Measurements from ENCODE around the gene DUSP19.

Gene DUSP19

DNA sequence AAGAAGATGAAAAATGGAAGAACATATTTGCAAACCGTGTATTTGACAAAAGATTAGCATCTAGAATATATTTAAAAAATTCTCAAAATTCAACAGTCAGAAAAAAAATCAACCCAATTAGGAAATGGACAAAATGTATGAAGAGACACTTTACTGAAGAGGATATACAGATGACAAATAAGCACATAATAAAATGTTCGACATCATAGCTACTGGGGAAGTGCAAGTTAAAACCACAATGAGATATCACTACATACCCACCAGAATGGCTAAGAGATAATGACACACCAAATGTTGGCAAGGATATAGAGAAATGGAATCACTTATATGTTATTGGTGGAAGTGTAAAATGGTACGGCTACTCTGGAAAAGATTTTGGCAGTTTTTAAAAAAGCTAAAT is 34.0 kb downstream of the DUSP19 start:
- Histone ChIP-seq H3K4me3 (ENCODE audit: low read depth, low read length, poor library complexity, severe bottlenecking) (no peak overlapping the region), H3K27ac (ENCODE audit: low read depth, low read length, poor library complexity, severe bottlenecking) (no peak overlapping the region), H3K4me2 (ENCODE audit: low read length) (no peak overlapping the region), H3K36me3 (ENCODE audit: insufficient read depth, low read length) (no peaks in the 10 kb centered on the region), H3K79me2 (ENCODE audit: insufficient read depth, low read length) (no peaks in the 10 kb centered on the region), H3K9ac (ENCODE audit: low read length) (no peak overlapping the region), H3F3A (ENCODE audit: insufficient read depth, low read length) (no peaks in the 10 kb centered on the region), H3K4me1 (ENCODE audit: insufficient read depth, low read length, severe bottlenecking) (no peaks in the 10 kb centered on the region), H3K9me3 (ENCODE audit: low read length) (no peaks in the 10 kb centered on the region), H4K20me1 (ENCODE audit: insufficient read depth, low read length) (no peaks in the 10 kb centered on the region), H3K27me3 (ENCODE audit: insufficient read depth, low read length) (no peaks in the 10 kb centered on the region), H3K9me2 (ENCODE audit: low read depth, low read length) (no peaks in the 10 kb centered on the region), H2AFZ (ENCODE audit: low read length) (no peak overlapping the region)
- TF ChIP-seq, protein P1, sequence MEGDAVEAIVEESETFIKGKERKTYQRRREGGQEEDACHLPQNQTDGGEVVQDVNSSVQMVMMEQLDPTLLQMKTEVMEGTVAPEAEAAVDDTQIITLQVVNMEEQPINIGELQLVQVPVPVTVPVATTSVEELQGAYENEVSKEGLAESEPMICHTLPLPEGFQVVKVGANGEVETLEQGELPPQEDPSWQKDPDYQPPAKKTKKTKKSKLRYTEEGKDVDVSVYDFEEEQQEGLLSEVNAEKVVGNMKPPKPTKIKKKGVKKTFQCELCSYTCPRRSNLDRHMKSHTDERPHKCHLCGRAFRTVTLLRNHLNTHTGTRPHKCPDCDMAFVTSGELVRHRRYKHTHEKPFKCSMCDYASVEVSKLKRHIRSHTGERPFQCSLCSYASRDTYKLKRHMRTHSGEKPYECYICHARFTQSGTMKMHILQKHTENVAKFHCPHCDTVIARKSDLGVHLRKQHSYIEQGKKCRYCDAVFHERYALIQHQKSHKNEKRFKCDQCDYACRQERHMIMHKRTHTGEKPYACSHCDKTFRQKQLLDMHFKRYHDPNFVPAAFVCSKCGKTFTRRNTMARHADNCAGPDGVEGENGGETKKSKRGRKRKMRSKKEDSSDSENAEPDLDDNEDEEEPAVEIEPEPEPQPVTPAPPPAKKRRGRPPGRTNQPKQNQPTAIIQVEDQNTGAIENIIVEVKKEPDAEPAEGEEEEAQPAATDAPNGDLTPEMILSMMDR (IDR thresholded peaks at IDR 0.05; ENCODE audit: low read length): no peak
- no peak for TF ChIP-seq EZH2 (IDR thresholded peaks at IDR 0.05; ENCODE audit: borderline replicate concordance, low read length)

DNA sequence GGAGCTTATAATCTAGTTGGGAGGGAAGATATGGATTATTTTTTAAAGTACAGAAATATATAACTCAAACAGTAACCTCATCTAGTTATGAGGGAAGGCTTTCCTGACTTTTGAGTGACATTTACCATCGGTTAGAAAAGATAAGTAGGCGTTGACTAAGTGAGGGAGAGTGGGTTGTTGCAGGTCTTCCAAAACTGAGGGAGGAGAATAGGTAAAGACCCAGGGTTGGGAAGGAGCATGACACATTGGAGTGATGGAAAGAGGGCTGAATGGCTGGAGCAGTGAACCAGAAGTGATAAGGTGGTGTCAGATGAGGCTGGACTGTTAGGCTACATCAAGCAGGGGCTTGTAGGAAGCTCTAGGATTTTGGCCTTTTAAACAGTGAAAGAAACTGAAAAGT is 35.1 kb downstream of the DUSP19 start:
- no peaks in the 10 kb centered on the region for H3K79me2 ChIP-seq (ENCODE audit: insufficient read depth, low read length)
- H3K4me2 ChIP-seq (ENCODE audit: low read length): no peak overlapping the region
- no peaks in the 10 kb centered on the region for H3K27me3 ChIP-seq (ENCODE audit: insufficient read depth, low read length)
- TF ChIP-seq, protein P1 (IDR thresholded peaks at IDR 0.05; ENCODE audit: low read length): no peak
- no peak for TF ChIP-seq EZH2 (IDR thresholded peaks at IDR 0.05; ENCODE audit: borderline replicate concordance, low read length)
- no peaks in the 10 kb centered on the region for H3K36me3 ChIP-seq (ENCODE audit: insufficient read depth, low read length)
- no peaks in the 10 kb centered on the region for H3K9me2 ChIP-seq (ENCODE audit: low read depth, low read length)
- no peak overlapping the region for H2AFZ ChIP-seq (ENCODE audit: low read length)
- H3K9me3 ChIP-seq (ENCODE audit: low read length): no peaks in the 10 kb centered on the region
- no peak overlapping the region for H3K4me3 ChIP-seq (ENCODE audit: low read depth, low read length, poor library complexity, severe bottlenecking)
- H4K20me1 ChIP-seq (ENCODE audit: insufficient read depth, low read length): no peaks in the 10 kb centered on the region
- H3F3A ChIP-seq (ENCODE audit: insufficient read depth, low read length): no peaks in the 10 kb centered on the region
- no peak overlapping the region for H3K9ac ChIP-seq (ENCODE audit: low read length)
- no peaks in the 10 kb centered on the region for H3K4me1 ChIP-seq (ENCODE audit: insufficient read depth, low read length, severe bottlenecking)
- H3K27ac ChIP-seq (ENCODE audit: low read depth, low read length, poor library complexity, severe bottlenecking): no peak overlapping the region

DNA sequence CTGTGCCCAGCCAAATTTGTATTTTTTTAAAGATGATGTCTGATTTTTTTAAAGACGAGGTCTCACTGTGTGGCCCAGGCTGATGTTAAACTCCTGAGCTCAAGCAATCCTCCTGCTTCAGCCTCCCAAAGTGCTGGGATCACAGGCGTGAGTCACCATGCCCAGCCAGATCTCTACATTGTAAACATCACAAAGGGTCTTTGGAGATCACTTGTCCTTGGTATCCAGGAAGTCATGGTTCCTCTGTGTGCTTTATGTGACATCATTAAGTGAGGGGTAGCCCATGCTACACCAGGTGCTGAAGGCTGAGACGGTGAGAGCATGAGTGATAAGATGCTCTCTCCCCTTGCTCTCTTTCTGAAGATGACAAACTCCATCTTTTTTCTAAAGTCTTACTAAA is 38.7 kb downstream of the DUSP19 start:
- Histone ChIP-seq H3K9me3 (ENCODE audit: low read length) (no peaks in the 10 kb centered on the region), H3K4me2 (ENCODE audit: low read length) (no peak overlapping the region), H2AFZ (ENCODE audit: low read length) (no peak overlapping the region), H3K9ac (ENCODE audit: low read length) (no peak overlapping the region), H3K27ac (ENCODE audit: low read depth, low read length, poor library complexity, severe bottlenecking) (no peak overlapping the region), H3F3A (ENCODE audit: insufficient read depth, low read length) (no peaks in the 10 kb centered on the region), H3K4me1 (ENCODE audit: insufficient read depth, low read length, severe bottlenecking) (no peaks in the 10 kb centered on the region), H3K4me3 (ENCODE audit: low read depth, low read length, poor library complexity, severe bottlenecking) (no peak overlapping the region), H4K20me1 (ENCODE audit: insufficient read depth, low read length) (no peaks in the 10 kb centered on the region), H3K9me2 (ENCODE audit: low read depth, low read length) (no peaks in the 10 kb centered on the region), H3K79me2 (ENCODE audit: insufficient read depth, low read length) (no peaks in the 10 kb centered on the region), H3K27me3 (ENCODE audit: insufficient read depth, low read length) (no peaks in the 10 kb centered on the region), H3K36me3 (ENCODE audit: insufficient read depth, low read length) (no peaks in the 10 kb centered on the region)
- TF ChIP-seq, protein P1 (IDR thresholded peaks at IDR 0.05; ENCODE audit: low read length): no peak
- no peak for TF ChIP-seq EZH2 (IDR thresholded peaks at IDR 0.05; ENCODE audit: borderline replicate concordance, low read length)
